ENCODE data around the gene CMTM5.
"Not testable (repeated sequence)": the region's sequence is repeated elsewhere in the genome, so short reads cannot be mapped to it uniquely, and the experiment has no call there.

Gene CMTM5

DNA sequence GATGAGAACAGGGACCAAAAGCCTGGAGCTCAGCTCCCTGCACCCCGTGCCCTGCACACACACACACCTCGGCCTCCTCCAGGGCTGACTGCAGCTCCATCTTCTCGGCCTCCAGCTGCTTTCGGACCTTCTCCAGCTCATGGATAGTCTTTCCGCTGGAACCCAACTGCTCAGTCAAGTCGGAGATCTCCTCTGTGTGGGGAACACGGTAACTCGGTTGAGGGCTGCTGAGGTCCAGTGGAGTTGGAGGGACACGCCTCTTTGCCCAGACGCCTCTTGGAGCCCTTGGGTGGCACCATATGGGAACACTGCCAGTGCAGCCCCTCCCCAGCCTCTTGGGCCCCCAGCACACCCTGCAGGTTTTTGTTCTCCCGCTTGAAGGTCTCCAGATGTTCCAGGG lies 40.0 kb downstream of the CMTM5 start:
- DNase-seq, result no peak

DNA sequence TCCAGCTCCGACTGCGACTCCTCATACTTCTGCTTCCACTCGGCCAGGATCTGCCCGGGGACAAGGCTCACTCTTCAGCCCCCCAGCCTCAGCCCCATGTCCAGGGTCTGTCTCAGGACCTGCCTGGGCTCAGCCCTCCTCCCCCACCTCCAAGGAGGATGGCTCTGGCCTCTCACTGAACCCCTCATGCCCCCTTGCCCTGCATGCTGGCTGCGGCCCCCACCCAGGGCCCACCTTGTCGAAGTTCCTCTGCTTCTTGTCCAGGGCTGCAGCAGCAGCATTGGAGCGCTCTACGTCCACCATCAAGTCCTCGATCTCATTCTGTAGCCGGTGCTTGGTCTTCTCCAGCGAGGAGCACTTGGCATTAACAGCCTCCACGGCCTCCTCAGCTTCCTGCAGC lies 40.4 kb downstream of the CMTM5 start:
- not testable (repeated sequence) for DNase-seq

- no peak for DNase-seq
These were observed 41.2 kb downstream of the CMTM5 start for GRCh38 chr14:23418021-23418420.

DNA sequence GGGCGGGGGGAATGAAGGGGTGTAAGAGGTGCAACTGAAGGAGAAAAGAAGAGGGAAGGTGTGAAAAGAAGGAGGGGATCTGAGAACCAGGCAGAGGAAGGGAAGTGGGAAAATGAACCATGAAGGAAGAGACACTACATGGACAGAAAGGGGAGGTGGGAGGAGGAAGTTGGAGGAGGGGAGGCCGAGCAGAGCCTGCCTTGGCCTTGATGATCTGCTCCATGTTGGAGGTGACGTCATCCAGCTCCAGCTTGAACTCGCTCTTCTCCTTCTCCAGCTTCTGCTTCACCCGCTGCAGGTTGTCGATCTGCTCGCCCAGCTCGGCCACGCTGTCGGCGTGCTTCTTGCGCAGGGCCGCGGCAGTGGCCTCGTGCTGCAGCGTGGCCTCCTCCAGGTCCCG lies 42.8 kb downstream of the CMTM5 start:
- DNase-seq, result not testable (repeated sequence)

GRCh38 chr14:23421594-23421993 lies 44.7 kb downstream of the CMTM5 start:
- no peak for DNase-seq

DNA sequence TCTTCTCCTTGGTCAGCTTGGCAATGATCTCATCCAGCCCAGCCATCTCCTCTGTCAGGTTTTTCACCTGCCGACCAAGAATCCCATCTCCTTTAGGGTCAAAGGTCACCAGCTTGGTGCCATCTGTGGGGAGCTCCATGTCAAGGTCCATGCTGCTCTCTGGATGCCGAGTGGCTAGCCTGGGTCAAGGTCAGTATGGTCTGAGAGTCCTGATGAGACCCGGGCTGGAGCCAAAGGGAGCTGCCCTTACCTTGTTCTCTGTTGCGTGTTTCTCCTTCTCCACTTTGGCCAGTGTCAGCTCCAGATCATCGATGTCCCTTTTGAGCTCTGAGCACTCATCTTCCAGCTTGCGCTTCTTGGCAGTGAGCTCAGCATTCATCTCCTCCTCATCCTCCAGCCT lies 46.8 kb downstream of the CMTM5 start:
- no peak for DNase-seq

GRCh38 chr14:23425169-23425568 lies 48.3 kb downstream of the CMTM5 start:
- DNase-seq, result no peak

DNA sequence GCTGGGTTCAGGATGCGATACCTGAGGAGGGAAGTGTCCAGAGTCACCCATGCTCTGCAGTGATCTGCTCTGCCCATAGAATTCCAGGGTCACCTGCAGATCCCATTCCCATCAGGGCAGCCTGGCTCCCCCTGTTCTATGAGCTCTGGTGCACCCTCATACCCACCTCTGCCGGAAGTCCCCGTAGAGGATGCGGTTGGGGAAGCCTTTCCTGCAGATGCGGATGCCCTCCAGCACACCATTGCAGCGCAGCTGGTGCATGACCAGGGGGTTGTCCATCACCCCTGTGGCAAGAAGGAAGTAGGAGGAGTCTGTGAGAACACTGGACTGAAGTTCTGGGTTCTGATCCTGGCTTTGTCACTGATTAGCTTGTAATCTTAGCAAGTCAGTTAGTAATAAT lies 49.0 kb downstream of the CMTM5 start:
- not testable (repeated sequence) for DNase-seq

GRCh38 chr14:23428686-23429495 lies 52.0 kb downstream of the CMTM5 start:
- no peak for DNase-seq

Measured in suppressor macrophage treated with lipopolysaccharide for 4 hours (primary cell).